ENCODE results near the gene RFX7. TPM values are rescaled to one million over a fixed set of nuclear protein-coding genes. Genes with fewer than 3 reads are reported as not detected.

The RFX7 gene
- polyA plus RNA-seq, 1 experiment: 9.1 TPM

DNA sequence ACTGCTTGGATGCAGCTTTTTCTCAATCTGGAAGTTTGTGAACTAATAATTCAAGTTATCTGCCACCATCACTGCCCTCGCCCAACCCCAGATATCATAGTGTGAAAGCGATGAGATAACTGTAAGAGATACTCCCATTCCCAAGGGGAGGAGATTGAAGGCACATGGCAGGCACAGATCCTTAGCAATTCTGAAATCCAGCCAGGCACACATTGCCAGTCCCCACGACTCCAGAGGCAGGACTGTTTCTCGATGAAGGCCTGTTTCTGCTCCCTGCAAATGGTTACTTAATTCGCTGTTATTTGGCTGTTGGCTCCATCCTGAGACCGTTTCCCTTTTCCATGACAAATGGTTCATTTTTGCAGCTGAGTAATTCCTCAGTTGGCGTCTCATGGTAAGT lies 187.1 kb downstream of the RFX7 start:
- ChIA-PET POLR2A (no interaction called here), CTCF (no interaction called here)
- DNase-seq (ENCODE audit: low read depth, low spot score): no peak

DNA sequence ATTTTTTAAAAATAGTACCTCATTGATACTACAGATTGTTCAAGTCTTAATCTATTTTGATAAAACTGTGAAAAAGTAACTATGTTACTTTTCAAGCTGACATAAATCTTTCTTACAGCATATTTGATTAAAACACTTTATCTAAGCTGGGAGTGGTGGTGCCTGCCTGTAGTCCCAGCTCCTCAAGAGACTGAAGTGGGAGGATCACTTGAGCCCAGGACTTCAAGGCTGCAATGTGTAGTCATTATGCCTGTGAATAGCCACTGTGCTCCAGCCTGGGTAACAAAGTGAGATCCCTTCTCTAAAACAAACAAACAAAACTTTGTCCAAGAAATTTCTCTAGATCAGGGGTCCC lies 190.7 kb downstream of the RFX7 start:
- Histone ChIP-seq H3K9me3 (ENCODE audit: control insufficient read depth, insufficient read depth, low read length) (no peaks in the 10 kb centered on the region; the same call in 1 of the 2 replicates), H3K27me3 (ENCODE audit: control insufficient read depth, insufficient read depth, low read length) (no peaks in the 10 kb centered on the region), H3K27ac (ENCODE audit: low read depth, low read length) (no peak overlapping the region), H3K4me3 (ENCODE audit: low read depth, low read length) (no peak overlapping the region)
- ChIA-PET POLR2A (no interaction called here), CTCF (interaction anchor here (0.6 to 2.6 kb wide), 19 partner anchors 9 to 405 kb away, joined by 3 to 25 read pairs (median 4); no protein-coding TSS in a partner anchor)
- no peak for DNase-seq (ENCODE audit: low read depth, low spot score)
- TF ChIP-seq, protein P1, sequence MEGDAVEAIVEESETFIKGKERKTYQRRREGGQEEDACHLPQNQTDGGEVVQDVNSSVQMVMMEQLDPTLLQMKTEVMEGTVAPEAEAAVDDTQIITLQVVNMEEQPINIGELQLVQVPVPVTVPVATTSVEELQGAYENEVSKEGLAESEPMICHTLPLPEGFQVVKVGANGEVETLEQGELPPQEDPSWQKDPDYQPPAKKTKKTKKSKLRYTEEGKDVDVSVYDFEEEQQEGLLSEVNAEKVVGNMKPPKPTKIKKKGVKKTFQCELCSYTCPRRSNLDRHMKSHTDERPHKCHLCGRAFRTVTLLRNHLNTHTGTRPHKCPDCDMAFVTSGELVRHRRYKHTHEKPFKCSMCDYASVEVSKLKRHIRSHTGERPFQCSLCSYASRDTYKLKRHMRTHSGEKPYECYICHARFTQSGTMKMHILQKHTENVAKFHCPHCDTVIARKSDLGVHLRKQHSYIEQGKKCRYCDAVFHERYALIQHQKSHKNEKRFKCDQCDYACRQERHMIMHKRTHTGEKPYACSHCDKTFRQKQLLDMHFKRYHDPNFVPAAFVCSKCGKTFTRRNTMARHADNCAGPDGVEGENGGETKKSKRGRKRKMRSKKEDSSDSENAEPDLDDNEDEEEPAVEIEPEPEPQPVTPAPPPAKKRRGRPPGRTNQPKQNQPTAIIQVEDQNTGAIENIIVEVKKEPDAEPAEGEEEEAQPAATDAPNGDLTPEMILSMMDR (IDR thresholded peaks at IDR 0.05; ENCODE audit: low read depth, low read length): no peak

More for the DNA sequence above, 187.1 kb downstream of the RFX7 start:
- TF ChIP-seq, protein P1 (IDR thresholded peaks at IDR 0.05; ENCODE audit: low read depth, low read length): no peak
- H3K27me3 ChIP-seq (ENCODE audit: control insufficient read depth, insufficient read depth, low read length): no peaks in the 10 kb centered on the region
- H3K9me3 ChIP-seq (ENCODE audit: control insufficient read depth, insufficient read depth, low read length): no peaks in the 10 kb centered on the region; the same call in 1 of the 2 replicates
- no peak overlapping the region for H3K4me3 ChIP-seq (ENCODE audit: low read depth, low read length)
- H3K27ac ChIP-seq (ENCODE audit: low read depth, low read length): no peak overlapping the region

DNA sequence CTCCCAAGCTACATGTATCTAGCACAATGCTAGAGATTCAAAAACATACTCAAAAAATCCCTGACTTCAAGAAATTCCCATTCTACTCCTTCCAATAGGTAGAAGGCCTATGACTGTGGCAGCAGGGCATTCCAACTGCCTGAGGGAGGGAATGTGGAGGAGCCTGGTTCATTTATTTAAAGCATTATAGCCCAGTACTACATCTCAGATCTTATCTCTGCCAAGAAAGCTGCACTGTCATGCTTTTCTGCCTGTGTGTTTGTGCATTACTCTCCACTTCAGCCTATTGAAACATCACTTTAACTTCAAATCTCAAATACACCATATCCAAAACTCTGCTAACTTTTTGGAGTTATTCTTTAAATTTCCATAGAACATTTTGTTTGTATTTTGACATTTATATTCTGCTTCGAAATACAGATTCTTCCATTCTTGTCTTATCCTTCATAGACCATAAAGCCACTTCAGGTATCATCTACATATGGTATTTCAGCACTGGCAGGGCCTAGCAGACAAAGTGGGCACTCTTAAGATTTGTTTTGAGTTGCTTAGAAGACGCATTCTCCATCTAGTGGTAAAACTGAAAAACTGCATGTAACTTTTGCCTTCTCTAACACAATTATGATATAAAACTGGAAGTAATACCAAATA lies 191.2 kb downstream of the RFX7 start:
- no peak overlapping the region for H3K4me3 ChIP-seq (ENCODE audit: low read depth, low read length)
- ChIA-PET CTCF (interaction anchor here (0.7 to 2.6 kb wide), 19 partner anchors 9 to 405 kb away, joined by 3 to 25 read pairs (median 4); partner anchors contain the start of gene NEDD4), POLR2A (no interaction called here)
- H3K9me3 ChIP-seq (ENCODE audit: control insufficient read depth, insufficient read depth, low read length): no peaks in the 10 kb centered on the region; the same call in 1 of the 2 replicates
- H3K27me3 ChIP-seq (ENCODE audit: control insufficient read depth, insufficient read depth, low read length): no peaks in the 10 kb centered on the region
- TF ChIP-seq, protein P1 (IDR thresholded peaks at IDR 0.05; ENCODE audit: low read depth, low read length): peak; percentile 77
- H3K27ac ChIP-seq (ENCODE audit: low read depth, low read length): no peak overlapping the region
- no peak for DNase-seq (ENCODE audit: low read depth, low spot score)

DNA sequence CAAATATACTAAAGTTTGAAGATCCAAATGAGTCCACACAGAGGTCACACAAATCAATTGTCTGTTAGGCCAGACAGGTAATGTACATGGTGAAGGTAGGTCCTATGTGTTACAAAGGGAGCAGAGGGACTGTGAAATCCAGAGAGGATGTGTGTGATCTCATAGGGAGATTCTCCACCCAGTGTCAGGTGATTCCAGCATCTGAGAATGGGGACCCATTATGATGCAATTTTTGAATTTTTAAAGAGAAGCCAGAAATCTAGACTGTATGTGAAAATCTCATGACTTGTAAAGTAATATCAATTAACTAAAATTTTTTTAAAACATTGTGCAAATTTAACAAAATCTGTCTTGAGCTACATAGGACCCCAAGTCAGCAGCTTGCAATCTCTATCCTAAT lies 192.0 kb downstream of the RFX7 start:
- TF ChIP-seq, protein P1 (IDR thresholded peaks at IDR 0.05; ENCODE audit: low read depth, low read length): no peak

DNA sequence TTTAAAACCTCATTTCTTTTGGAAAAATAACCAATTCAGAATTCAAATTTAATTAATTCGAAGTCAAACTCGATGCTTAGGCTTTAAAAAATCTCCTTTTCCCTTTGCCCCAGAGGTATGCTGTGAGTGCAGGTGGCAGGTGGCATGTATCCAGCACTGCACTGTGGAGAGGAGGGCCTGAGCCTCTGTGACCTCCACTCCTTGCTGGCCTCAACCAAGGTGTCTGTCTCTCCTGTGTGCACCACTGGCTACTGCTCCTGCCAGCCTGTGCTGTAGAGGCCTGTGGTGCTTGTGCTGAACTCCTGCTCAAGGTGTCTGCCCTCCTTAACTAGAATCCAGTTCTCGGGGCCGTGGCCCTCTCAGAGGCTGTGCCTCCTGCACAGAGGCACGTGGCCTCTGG lies 194.1 kb downstream of the RFX7 start:
- POLR2A ChIA-PET: no interaction called here
- DNase-seq (ENCODE audit: low read depth, low spot score): no peak

More for the DNA sequence above, 192.0 kb downstream of the RFX7 start:
- no peaks in the 10 kb centered on the region for H3K27me3 ChIP-seq (ENCODE audit: control insufficient read depth, insufficient read depth, low read length)
- POLR2A ChIA-PET: no interaction called here
- no peak for DNase-seq (ENCODE audit: low read depth, low spot score)
- H3K4me3 ChIP-seq (ENCODE audit: low read depth, low read length): no peak overlapping the region
- H3K27ac ChIP-seq (ENCODE audit: low read depth, low read length): no peak overlapping the region
- CTCF ChIA-PET: interaction anchor here (0.9 to 2.6 kb wide), 7 partner anchors 12 to 404 kb away, joined by 3 to 25 read pairs (median 7); partner anchors contain the start of gene NEDD4
- no peaks in the 10 kb centered on the region for H3K9me3 ChIP-seq (ENCODE audit: control insufficient read depth, insufficient read depth, low read length)

More for the DNA sequence above, 194.1 kb downstream of the RFX7 start:
- TF ChIP-seq, protein P1 (IDR thresholded peaks at IDR 0.05; ENCODE audit: low read depth, low read length): no peak
- no peak overlapping the region for H3K27ac ChIP-seq (ENCODE audit: low read depth, low read length)
- H3K4me3 ChIP-seq (ENCODE audit: low read depth, low read length): no peak overlapping the region
- CTCF ChIA-PET: no interaction called here
- H3K9me3 ChIP-seq (ENCODE audit: control insufficient read depth, insufficient read depth, low read length): no peaks in the 10 kb centered on the region
- no peaks in the 10 kb centered on the region for H3K27me3 ChIP-seq (ENCODE audit: control insufficient read depth, insufficient read depth, low read length)
